Fibroblast of the aortic adventitia (primary cell): ENCODE data around the gene CSNK1G1. TPM values are rescaled to one million over a fixed set of nuclear protein-coding genes. Genes with fewer than 3 reads are reported as not detected.
A peak's percentile ranks its signal among the peaks of the same experiment; 100 is the strongest.

ENCODE experiments used
- DNase-seq: peaks from one replicate; pipeline ENCODE4 v3.0.0-alpha.2; 2010; ENCODE audit warnings: low read depth
- H3K4me3 ChIP-seq: 2 replicates; pipeline ENCODE4 v1.5.1; 2011; ENCODE audit warnings: low read depth, mild to moderate bottlenecking, control low read depth, low read length, moderate library complexity
- CTCF ChIP-seq: IDR thresholded peaks from 2 replicates; pipeline ENCODE4 v1.5.1; 2011; ENCODE audit warnings: mild to moderate bottlenecking, low read length, control low read depth, inconsistent platforms; ENCODE audit not compliant: insufficient read depth
- total RNA-seq: library from RNA; depleted of rRNA; stranded (reverse); fragments of >200 nt; gene quantifications from 2 replicates; pipeline ENCODE4 v1.2.3, GENCODE V29; 2012; ENCODE audit warnings: low replicate concordance

The CSNK1G1 gene
- total RNA-seq, 1 donor, result 22.0 TPM

GRCh38 chr15:64288577-64288976, 67.4 kb downstream of the CSNK1G1 start:
- no peak for DNase-seq
- no peak for TF ChIP-seq CTCF
- no peak overlapping the region for H3K4me3 ChIP-seq

- DNase-seq, result no peak
- TF ChIP-seq CTCF, result no peak
- H3K4me3 ChIP-seq, result no peak overlapping the region
These were observed 68.0 kb downstream of the CSNK1G1 start for GRCh38 chr15:64287953-64288352.

- TF ChIP-seq CTCF, result no peak
- no peak overlapping the region for H3K4me3 ChIP-seq
- no peak for DNase-seq
These were observed 69.5 kb downstream of the CSNK1G1 start for GRCh38 chr15:64286473-64286872.

- no peak for TF ChIP-seq CTCF
- DNase-seq, result no peak
- no peak overlapping the region for H3K4me3 ChIP-seq
These were observed 70.1 kb downstream of the CSNK1G1 start for GRCh38 chr15:64285871-64286270.

GRCh38 chr15:64285150-64285549, 70.8 kb downstream of the CSNK1G1 start:
- TF ChIP-seq CTCF, result no peak
- DNase-seq, result no peak
- H3K4me3 ChIP-seq, result no peak overlapping the region

- peak; percentile 76 for DNase-seq
- no peak for TF ChIP-seq CTCF
- H3K4me3 ChIP-seq, result no peak overlapping the region
These were observed 71.9 kb downstream of the CSNK1G1 start for GRCh38 chr15:64284042-64284441.

- H3K4me3 ChIP-seq, result no peak overlapping the region
- peak; percentile 71 for DNase-seq
- no peak for TF ChIP-seq CTCF
These were observed 73.3 kb downstream of the CSNK1G1 start for GRCh38 chr15:64282701-64283100.
